Measurements from ENCODE around the gene SLC25A11. TPM values are rescaled to one million over a fixed set of nuclear protein-coding genes. Genes with fewer than 3 reads are reported as not detected.

SLC25A11 gene
- total and polyA plus RNA-seq, 4 donors: 28.5 to 54.1 (median 46.0) TPM

- 50% methylated on average over 48 of the region's 48 CpGs for WGBS
- Histone ChIP-seq H3K36me3 (ENCODE audit: control insufficient read depth in 4 of 4, insufficient read depth in 3 of 4, low read depth in 1 of 4, low read length in 3 of 4) (peaks cover 0 to 1% (median 0%) of the 10 kb centered on the region in 4 donors), H3K27ac (ENCODE audit: low read depth in 1 of 2, low read length in 2 of 2) (peak overlapping the region; percentile 36 to 45), H3K27me3 (ENCODE audit: control insufficient read depth in 4 of 4, insufficient read depth in 4 of 4, low read length in 3 of 4) (no peaks in the 10 kb centered on the region), H3K4me1 (ENCODE audit: control insufficient read depth in 4 of 4, insufficient read depth in 4 of 4, low read length in 3 of 4) (peaks cover 6 to 39% (median 24%) of the 10 kb centered on the region in 4 donors), H3K4me3 (ENCODE audit: low read depth in 1 of 3, low read length in 3 of 3) (no peak overlapping the region), H3K9ac (ENCODE audit: low read depth in 1 of 2, low read length in 2 of 2) (no peak overlapping the region), H3K9me3 (ENCODE audit: control insufficient read depth in 4 of 4, low read length in 3 of 4) (no peaks in the 10 kb centered on the region)
- TF ChIP-seq FOXA1 (IDR thresholded peaks at IDR 0.05): no peak
- TF ChIP-seq GABPA (IDR thresholded peaks at IDR 0.05 in 1 of 2, conservative IDR thresholded peaks at IDR 0.05 in 1 of 2): no peak
- peak; percentile 41 for TF ChIP-seq SP1 (IDR thresholded peaks at IDR 0.05)
- DNase-seq (ENCODE audit: low spot score): no peak
These were observed 38.0 kb downstream of the SLC25A11 start for GRCh38 chr17:4901648-4902344.

GRCh38 chr17:4901108-4901647 is 38.7 kb downstream of the SLC25A11 start:
- peak overlapping the region in 1 of 2 donors; percentile 51 for H3K9ac ChIP-seq (ENCODE audit: low read depth in 1 of 2, low read length in 2 of 2)
- peak overlapping the region; percentile 25 to 34 for H3K27ac ChIP-seq (ENCODE audit: low read depth in 1 of 2, low read length in 2 of 2)
- no peaks in the 10 kb centered on the region for H3K27me3 ChIP-seq (ENCODE audit: control insufficient read depth in 4 of 4, insufficient read depth in 4 of 4, low read length in 3 of 4)
- no peaks in the 10 kb centered on the region for H3K9me3 ChIP-seq (ENCODE audit: control insufficient read depth in 4 of 4, low read length in 3 of 4)
- peaks cover 0 to 7% (median 2%) of the 10 kb centered on the region in 4 donors for H3K36me3 ChIP-seq (ENCODE audit: control insufficient read depth in 4 of 4, insufficient read depth in 3 of 4, low read depth in 1 of 4, low read length in 3 of 4)
- peak; percentile 19 for TF ChIP-seq NR2F2 (IDR thresholded peaks at IDR 0.05)
- no peak for TF ChIP-seq HNF4A (conservative IDR thresholded peaks at IDR 0.05)
- TF ChIP-seq, protein P1, sequence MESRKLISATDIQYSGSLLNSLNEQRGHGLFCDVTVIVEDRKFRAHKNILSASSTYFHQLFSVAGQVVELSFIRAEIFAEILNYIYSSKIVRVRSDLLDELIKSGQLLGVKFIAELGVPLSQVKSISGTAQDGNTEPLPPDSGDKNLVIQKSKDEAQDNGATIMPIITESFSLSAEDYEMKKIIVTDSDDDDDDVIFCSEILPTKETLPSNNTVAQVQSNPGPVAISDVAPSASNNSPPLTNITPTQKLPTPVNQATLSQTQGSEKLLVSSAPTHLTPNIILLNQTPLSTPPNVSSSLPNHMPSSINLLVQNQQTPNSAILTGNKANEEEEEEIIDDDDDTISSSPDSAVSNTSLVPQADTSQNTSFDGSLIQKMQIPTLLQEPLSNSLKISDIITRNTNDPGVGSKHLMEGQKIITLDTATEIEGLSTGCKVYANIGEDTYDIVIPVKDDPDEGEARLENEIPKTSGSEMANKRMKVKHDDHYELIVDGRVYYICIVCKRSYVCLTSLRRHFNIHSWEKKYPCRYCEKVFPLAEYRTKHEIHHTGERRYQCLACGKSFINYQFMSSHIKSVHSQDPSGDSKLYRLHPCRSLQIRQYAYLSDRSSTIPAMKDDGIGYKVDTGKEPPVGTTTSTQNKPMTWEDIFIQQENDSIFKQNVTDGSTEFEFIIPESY (IDR thresholded peaks at IDR 0.05): no peak
- no peak for TF ChIP-seq EGR1 (IDR thresholded peaks at IDR 0.05; ENCODE audit: low read depth in 2 of 2)
- no peak for TF ChIP-seq ATF3 (IDR thresholded peaks at IDR 0.05)
- 66% methylated on average over 37 of the region's 37 CpGs for WGBS
- no peak overlapping the region for H3K4me3 ChIP-seq (ENCODE audit: low read depth in 1 of 3, low read length in 3 of 3)
- no peak for DNase-seq (ENCODE audit: low spot score)
- H3K4me1 ChIP-seq (ENCODE audit: control insufficient read depth in 4 of 4, insufficient read depth in 4 of 4, low read length in 3 of 4): peaks cover 6 to 42% (median 25%) of the 10 kb centered on the region in 4 donors

GRCh38 chr17:4900231-4901107 is 39.4 kb downstream of the SLC25A11 start:
- no peak for DNase-seq (ENCODE audit: low spot score)
- 48% methylated on average over 65 of the region's 65 CpGs for WGBS
- peaks cover 0 to 14% (median 6%) of the 10 kb centered on the region in 4 donors for H3K36me3 ChIP-seq (ENCODE audit: control insufficient read depth in 4 of 4, insufficient read depth in 3 of 4, low read depth in 1 of 4, low read length in 3 of 4)
- TF ChIP-seq, protein P1 (IDR thresholded peaks at IDR 0.05): no peak
- peak in 1 of 2 donors; percentile 44 for TF ChIP-seq GABPA (IDR thresholded peaks at IDR 0.05 in 1 of 2, conservative IDR thresholded peaks at IDR 0.05 in 1 of 2)
- H3K9ac ChIP-seq (ENCODE audit: low read depth in 1 of 2, low read length in 2 of 2): peak overlapping the region in 1 of 2 donors; percentile 57
- H3K4me3 ChIP-seq (ENCODE audit: low read depth in 1 of 3, low read length in 3 of 3): peak overlapping the region in 1 of 3 donors; percentile 61
- peak overlapping the region in 1 of 2 donors; percentile 25 for H3K27ac ChIP-seq (ENCODE audit: low read depth in 1 of 2, low read length in 2 of 2)
- no peaks in the 10 kb centered on the region for H3K27me3 ChIP-seq (ENCODE audit: control insufficient read depth in 4 of 4, insufficient read depth in 4 of 4, low read length in 3 of 4)
- H3K4me1 ChIP-seq (ENCODE audit: control insufficient read depth in 4 of 4, insufficient read depth in 4 of 4, low read length in 3 of 4): peaks cover 6 to 42% (median 25%) of the 10 kb centered on the region in 4 donors
- H3K9me3 ChIP-seq (ENCODE audit: control insufficient read depth in 4 of 4, low read length in 3 of 4): no peaks in the 10 kb centered on the region

Measured in liver (tissue), 9 donors.